ENCODE results near the gene PDXK.

Gene PDXK

DNA sequence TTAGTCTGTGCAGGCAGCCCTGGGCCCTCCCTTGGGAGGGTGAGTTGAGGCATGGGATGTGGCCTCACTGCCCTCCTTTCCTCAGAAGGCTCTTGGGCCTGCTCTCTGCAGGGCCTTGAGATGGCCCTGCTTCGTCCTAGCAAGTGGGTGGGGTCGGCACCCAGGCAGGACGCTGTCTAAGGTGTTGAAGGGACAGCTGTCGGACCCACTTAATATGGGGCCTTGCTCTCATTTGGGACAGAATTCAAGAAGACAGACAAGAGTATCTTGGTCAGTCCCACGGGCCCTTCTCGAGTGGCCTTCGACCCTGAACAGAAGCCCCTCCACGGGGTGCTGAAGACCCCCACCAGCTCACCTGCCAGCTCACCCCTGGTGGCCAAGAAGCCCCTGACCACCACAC lies 26.0 kb upstream of the PDXK start (continued):
- TF ChIP-seq, protein P1, sequence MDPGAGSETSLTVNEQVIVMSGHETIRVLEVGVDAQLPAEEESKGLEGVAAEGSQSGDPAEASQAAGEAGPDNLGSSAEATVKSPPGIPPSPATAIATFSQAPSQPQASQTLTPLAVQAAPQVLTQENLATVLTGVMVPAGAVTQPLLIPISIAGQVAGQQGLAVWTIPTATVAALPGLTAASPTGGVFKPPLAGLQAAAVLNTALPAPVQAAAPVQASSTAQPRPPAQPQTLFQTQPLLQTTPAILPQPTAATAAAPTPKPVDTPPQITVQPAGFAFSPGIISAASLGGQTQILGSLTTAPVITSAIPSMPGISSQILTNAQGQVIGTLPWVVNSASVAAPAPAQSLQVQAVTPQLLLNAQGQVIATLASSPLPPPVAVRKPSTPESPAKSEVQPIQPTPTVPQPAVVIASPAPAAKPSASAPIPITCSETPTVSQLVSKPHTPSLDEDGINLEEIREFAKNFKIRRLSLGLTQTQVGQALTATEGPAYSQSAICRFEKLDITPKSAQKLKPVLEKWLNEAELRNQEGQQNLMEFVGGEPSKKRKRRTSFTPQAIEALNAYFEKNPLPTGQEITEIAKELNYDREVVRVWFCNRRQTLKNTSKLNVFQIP (CRISPR knock-in tag; IDR thresholded peaks at IDR 0.05; ENCODE audit: borderline replicate concordance, low read depth), result no peak
- TF ChIP-seq, protein P2, sequence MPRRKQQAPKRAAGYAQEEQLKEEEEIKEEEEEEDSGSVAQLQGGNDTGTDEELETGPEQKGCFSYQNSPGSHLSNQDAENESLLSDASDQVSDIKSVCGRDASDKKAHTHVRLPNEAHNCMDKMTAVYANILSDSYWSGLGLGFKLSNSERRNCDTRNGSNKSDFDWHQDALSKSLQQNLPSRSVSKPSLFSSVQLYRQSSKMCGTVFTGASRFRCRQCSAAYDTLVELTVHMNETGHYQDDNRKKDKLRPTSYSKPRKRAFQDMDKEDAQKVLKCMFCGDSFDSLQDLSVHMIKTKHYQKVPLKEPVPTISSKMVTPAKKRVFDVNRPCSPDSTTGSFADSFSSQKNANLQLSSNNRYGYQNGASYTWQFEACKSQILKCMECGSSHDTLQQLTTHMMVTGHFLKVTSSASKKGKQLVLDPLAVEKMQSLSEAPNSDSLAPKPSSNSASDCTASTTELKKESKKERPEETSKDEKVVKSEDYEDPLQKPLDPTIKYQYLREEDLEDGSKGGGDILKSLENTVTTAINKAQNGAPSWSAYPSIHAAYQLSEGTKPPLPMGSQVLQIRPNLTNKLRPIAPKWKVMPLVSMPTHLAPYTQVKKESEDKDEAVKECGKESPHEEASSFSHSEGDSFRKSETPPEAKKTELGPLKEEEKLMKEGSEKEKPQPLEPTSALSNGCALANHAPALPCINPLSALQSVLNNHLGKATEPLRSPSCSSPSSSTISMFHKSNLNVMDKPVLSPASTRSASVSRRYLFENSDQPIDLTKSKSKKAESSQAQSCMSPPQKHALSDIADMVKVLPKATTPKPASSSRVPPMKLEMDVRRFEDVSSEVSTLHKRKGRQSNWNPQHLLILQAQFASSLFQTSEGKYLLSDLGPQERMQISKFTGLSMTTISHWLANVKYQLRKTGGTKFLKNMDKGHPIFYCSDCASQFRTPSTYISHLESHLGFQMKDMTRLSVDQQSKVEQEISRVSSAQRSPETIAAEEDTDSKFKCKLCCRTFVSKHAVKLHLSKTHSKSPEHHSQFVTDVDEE (CRISPR knock-in tag; IDR thresholded peaks at IDR 0.05), result no peak
- no peak for TF ChIP-seq ZC3H10 (CRISPR knock-in tag; IDR thresholded peaks at IDR 0.05)

DNA sequence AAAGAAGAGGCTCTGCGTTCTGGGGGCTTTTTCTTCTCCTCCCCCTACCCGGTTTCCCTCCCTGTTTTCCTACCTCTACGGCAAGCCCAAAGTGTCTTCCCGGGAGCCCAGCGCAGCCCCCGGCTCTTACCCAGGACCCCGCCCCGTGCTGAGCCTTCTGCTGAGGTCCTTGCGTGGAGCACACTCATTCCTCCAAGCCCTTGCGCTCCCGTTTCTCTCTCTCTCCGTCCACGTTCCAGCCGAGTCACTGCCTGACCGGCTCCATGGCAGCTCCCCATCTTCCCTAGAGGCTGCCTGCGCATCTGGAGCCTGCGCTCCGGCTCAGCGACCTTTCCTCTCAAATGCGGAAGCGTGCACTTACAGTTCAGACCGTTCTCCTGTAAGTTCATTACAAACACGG lies 24.9 kb upstream of the PDXK start:
- no peak for TF ChIP-seq TOX (CRISPR knock-in tag; IDR thresholded peaks at IDR 0.05; ENCODE audit: borderline replicate concordance)
- TF ChIP-seq, protein P3, sequence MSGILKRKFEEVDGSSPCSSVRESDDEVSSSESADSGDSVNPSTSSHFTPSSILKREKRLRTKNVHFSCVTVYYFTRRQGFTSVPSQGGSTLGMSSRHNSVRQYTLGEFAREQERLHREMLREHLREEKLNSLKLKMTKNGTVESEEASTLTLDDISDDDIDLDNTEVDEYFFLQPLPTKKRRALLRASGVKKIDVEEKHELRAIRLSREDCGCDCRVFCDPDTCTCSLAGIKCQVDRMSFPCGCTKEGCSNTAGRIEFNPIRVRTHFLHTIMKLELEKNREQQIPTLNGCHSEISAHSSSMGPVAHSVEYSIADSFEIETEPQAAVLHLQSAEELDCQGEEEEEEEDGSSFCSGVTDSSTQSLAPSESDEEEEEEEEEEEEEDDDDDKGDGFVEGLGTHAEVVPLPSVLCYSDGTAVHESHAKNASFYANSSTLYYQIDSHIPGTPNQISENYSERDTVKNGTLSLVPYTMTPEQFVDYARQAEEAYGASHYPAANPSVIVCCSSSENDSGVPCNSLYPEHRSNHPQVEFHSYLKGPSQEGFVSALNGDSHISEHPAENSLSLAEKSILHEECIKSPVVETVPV (CRISPR knock-in tag; IDR thresholded peaks at IDR 0.05), result no peak
- no peak for TF ChIP-seq ZNF70 (CRISPR knock-in tag; IDR thresholded peaks at IDR 0.05)
- TF ChIP-seq, protein P4, sequence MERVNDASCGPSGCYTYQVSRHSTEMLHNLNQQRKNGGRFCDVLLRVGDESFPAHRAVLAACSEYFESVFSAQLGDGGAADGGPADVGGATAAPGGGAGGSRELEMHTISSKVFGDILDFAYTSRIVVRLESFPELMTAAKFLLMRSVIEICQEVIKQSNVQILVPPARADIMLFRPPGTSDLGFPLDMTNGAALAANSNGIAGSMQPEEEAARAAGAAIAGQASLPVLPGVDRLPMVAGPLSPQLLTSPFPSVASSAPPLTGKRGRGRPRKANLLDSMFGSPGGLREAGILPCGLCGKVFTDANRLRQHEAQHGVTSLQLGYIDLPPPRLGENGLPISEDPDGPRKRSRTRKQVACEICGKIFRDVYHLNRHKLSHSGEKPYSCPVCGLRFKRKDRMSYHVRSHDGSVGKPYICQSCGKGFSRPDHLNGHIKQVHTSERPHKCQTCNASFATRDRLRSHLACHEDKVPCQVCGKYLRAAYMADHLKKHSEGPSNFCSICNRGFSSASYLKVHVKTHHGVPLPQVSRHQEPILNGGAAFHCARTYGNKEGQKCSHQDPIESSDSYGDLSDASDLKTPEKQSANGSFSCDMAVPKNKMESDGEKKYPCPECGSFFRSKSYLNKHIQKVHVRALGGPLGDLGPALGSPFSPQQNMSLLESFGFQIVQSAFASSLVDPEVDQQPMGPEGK (CRISPR knock-in tag; IDR thresholded peaks at IDR 0.05; ENCODE audit: borderline replicate concordance), result no peak
- ATAC-seq, result no peak

DNA sequence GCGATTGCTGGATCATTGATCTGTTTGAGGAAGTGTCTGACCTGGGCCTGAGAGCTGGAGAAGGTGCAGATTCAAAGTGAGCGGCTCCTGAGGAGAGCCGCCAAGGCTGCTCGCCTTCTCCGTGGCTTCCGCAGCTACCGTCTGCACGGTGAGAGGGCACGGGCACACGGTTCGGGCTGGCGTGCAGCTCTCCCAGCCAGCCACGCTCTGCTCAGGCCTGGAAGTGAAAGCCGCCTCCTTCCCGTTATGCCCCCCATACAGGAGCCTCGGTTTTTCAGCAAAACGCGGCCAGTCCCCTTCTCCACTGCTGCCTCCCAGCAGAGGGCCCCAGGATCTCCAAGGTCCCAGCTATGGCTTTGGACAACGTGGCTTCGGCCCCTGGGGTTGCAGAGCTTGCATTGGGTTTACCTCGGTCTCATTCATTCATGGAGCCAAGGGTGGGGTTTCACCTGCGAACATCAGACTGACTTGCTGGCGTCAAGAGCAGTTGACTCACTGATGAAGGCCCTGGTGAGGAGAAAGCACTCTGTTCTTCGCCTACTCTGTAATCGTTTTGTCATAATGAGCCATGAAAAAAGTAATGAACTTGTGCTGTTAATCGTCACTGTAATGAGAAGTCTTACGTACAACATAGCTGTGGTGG lies 24.4 kb upstream of the PDXK start:
- ATAC-seq, result no peak
- no peak for TF ChIP-seq ZNF8 (CRISPR knock-in tag; IDR thresholded peaks at IDR 0.05)

DNA sequence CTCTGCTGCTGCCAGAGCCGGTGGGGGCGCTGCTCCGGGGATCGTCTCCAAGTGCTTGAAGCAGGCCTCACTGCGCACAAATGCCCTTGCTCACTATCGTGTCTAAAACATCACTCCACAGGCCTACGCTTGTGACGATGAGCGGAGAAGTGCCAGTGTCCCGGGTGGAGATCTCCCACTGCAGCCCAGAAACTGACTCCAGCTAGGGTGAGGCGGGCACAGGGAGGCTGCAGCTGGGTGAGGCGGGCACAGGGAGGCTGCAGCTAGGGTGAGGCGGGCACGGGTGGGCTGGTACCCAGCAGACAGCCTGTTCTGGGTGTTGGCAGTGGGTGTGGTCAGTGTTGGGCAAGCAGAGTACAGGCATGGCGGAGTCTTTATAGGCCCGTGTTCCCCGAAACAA lies 22.7 kb upstream of the PDXK start:
- TF ChIP-seq ZFP3 (CRISPR knock-in tag; IDR thresholded peaks at IDR 0.05) (no peak), ESRRG (CRISPR knock-in tag; IDR thresholded peaks at IDR 0.05) (no peak), ZFP30 (CRISPR knock-in tag; IDR thresholded peaks at IDR 0.05) (no peak), RARB (CRISPR knock-in tag; IDR thresholded peaks at IDR 0.05) (no peak), CSDC2 (CRISPR knock-in tag; IDR thresholded peaks at IDR 0.05) (no peak), ISL1 (CRISPR knock-in tag; IDR thresholded peaks at IDR 0.05) (no peak)
- TF ChIP-seq, protein P2 (CRISPR knock-in tag; IDR thresholded peaks at IDR 0.05), result no peak
- TF ChIP-seq, protein P5, sequence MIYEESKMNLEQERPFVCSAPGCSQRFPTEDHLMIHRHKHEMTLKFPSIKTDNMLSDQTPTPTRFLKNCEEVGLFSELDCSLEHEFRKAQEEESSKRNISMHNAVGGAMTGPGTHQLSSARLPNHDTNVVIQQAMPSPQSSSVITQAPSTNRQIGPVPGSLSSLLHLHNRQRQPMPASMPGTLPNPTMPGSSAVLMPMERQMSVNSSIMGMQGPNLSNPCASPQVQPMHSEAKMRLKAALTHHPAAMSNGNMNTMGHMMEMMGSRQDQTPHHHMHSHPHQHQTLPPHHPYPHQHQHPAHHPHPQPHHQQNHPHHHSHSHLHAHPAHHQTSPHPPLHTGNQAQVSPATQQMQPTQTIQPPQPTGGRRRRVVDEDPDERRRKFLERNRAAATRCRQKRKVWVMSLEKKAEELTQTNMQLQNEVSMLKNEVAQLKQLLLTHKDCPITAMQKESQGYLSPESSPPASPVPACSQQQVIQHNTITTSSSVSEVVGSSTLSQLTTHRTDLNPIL (CRISPR knock-in tag; IDR thresholded peaks at IDR 0.05; ENCODE audit: low read depth), result no peak
- no peak for ATAC-seq

Data from SK-N-SH treated with all-trans-retinoic acid at 6 μM for 48 hours (cell line).